ENCODE measurements around the gene PHOX2B. TPM values are rescaled to one million over a fixed set of nuclear protein-coding genes. Genes with fewer than 3 reads are reported as not detected.

The PHOX2B gene
- total RNA-seq, 4 donors from 2014 or later: not detected

DNA sequence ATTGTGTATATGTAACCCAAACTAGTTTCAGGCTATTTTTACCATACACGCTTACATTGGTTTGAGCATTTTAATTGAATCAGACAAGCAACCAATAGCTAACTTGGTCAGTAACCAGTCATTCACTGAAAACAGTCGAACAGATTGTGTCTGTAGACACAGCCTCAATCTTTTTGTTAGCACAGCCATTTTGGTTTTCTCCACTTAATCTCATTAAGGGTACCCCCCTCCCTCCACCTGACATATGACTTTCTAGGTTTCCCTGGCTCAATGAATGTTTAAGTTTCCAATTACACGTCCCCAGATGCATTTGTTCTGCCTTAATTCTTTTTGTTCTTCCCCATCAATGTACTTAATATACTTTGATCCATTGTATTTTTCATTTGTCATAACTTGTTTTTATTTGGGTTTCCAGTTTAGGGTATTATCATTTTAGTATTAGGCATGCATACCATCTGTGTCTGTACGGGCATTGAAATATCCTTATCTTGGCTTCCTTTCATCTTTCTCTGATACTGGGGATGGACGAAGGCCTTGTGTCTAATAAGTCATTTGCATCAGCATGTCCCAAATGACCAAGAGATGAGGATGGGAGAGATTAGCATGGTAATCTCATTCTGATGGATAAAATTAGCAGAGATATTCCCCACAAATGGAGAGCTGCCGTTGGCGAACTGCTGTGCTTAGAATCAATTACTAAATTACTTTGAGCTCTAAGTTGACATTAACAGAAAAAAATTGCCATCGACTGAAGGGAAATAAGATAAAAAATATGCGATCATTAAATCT lies 35.9 kb upstream of the PHOX2B start:
- Histone ChIP-seq H3K36me3 (no peaks in the 10 kb centered on the region), H3K4me1 (no peaks in the 10 kb centered on the region), H3K27me3 (peaks cover 0 to 5% (median 0%) of the 10 kb centered on the region in 3 donors), H3K27ac (no peak overlapping the region), H3K4me3 (no peak overlapping the region), H3K9me3 (no peaks in the 10 kb centered on the region)
- no peak for ATAC-seq
- intact Hi-C loops (cut with DNase I; ENCODE audit: low total_unique reads) (no loop called here), in situ Hi-C loops (cut with MboI; ENCODE audit: low sequenced_read_pairs in 4 of 4) (no loop called here)
- no peak for TF ChIP-seq POLR2A (IDR thresholded peaks at IDR 0.05)
- no peak for DNase-seq

DNA sequence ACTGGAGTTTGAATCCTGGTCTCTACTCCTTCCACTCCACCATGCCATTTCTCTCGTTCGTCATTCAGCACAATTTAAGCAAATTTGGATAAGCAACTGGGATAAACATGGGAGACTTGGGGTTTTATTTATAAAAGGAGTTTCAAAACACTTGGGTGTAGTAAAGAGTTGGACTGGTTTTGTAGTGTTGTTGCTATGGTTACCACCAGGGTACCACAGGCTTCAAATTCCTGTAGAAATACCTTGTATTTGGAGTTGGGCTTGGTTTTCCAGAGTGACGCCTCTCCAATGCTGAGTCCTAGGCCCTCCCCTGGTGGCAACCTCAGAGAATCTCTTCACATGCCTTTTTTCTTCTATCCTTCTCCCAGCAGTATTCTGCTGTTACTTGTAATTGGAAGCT lies 27.9 kb upstream of the PHOX2B start:
- Histone ChIP-seq H3K9me3 (no peaks in the 10 kb centered on the region), H3K27me3 (no peaks in the 10 kb centered on the region), H3K4me1 (no peaks in the 10 kb centered on the region), H3K36me3 (no peaks in the 10 kb centered on the region), H3K27ac (no peak overlapping the region), H3K4me3 (no peak overlapping the region)
- no peak for DNase-seq
- in situ Hi-C loops (cut with MboI; ENCODE audit: low sequenced_read_pairs in 4 of 4): no loop called here
- intact Hi-C loops (cut with DNase I; ENCODE audit: low total_unique reads): no loop called here
- no peak for TF ChIP-seq POLR2A (IDR thresholded peaks at IDR 0.05)
- TF ChIP-seq, protein P1, sequence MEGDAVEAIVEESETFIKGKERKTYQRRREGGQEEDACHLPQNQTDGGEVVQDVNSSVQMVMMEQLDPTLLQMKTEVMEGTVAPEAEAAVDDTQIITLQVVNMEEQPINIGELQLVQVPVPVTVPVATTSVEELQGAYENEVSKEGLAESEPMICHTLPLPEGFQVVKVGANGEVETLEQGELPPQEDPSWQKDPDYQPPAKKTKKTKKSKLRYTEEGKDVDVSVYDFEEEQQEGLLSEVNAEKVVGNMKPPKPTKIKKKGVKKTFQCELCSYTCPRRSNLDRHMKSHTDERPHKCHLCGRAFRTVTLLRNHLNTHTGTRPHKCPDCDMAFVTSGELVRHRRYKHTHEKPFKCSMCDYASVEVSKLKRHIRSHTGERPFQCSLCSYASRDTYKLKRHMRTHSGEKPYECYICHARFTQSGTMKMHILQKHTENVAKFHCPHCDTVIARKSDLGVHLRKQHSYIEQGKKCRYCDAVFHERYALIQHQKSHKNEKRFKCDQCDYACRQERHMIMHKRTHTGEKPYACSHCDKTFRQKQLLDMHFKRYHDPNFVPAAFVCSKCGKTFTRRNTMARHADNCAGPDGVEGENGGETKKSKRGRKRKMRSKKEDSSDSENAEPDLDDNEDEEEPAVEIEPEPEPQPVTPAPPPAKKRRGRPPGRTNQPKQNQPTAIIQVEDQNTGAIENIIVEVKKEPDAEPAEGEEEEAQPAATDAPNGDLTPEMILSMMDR (IDR thresholded peaks at IDR 0.05 in 4 of 5, conservative IDR thresholded peaks at IDR 0.05 in 1 of 5): no peak
- ATAC-seq: no peak

DNA sequence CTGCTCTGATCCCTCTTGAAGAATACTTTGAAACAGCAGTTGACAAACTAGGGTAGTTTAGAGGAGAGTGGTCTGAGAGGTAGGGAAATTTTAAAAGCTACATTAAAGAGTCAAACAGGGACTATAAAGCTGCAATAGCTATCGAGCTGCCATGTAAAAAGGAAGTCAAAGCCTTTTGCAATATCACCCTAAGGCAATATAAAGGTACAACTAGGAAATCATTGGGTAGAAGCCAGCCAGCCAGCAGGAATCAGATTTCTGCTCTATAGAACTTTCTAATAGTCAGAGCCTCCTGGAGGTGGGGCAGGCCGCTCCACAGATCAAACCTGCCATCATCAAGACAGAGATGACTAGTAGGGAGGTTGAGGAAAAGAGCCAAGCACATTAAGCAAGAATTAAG lies 15.2 kb upstream of the PHOX2B start:
- no peak for DNase-seq
- no peaks in the 10 kb centered on the region for H3K36me3 ChIP-seq
- no peak overlapping the region for H3K27ac ChIP-seq
- no peak for ATAC-seq
- H3K9me3 ChIP-seq: no peaks in the 10 kb centered on the region
- intact Hi-C loops (cut with DNase I; ENCODE audit: low total_unique reads) (no loop called here), in situ Hi-C loops (cut with MboI; ENCODE audit: low sequenced_read_pairs in 4 of 4) (no loop called here)
- TF ChIP-seq, protein P1 (IDR thresholded peaks at IDR 0.05 in 4 of 5, conservative IDR thresholded peaks at IDR 0.05 in 1 of 5): no peak
- no peak for TF ChIP-seq POLR2A (IDR thresholded peaks at IDR 0.05)
- H3K4me3 ChIP-seq: no peak overlapping the region
- no peaks in the 10 kb centered on the region for H3K4me1 ChIP-seq
- peaks cover 15 to 30% (median 19%) of the 10 kb centered on the region in 3 donors for H3K27me3 ChIP-seq

DNA sequence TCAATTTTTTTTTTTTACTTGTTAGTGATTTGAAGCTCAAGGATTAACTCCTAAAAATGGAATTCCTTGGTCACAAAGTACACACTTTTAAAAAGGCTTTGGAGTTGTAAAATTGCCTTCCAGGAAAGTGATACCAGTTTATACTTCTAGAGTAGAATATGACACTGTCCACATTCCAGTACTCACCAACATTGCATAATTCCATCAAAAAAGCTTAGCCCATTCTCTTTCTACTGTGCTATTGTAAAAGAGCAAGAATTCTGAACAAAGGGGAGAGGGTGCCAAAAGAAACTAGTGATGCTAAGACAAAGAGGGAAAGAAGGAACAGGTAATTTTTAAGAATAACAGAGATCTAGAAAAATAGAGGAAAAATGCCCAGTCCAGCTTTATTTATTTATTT lies 10.4 kb upstream of the PHOX2B start:
- no peak overlapping the region for H3K4me3 ChIP-seq
- H3K27me3 ChIP-seq: peaks cover 39 to 48% (median 45%) of the 10 kb centered on the region in 3 donors
- in situ Hi-C loops (cut with MboI; ENCODE audit: low sequenced_read_pairs in 4 of 4): no loop called here
- intact Hi-C loops (cut with DNase I; ENCODE audit: low total_unique reads): no loop called here
- DNase-seq (no peak), ATAC-seq (no peak)
- H3K27ac ChIP-seq: no peak overlapping the region
- no peaks in the 10 kb centered on the region for H3K9me3 ChIP-seq
- no peaks in the 10 kb centered on the region for H3K36me3 ChIP-seq
- no peaks in the 10 kb centered on the region for H3K4me1 ChIP-seq
- TF ChIP-seq, protein P1 (IDR thresholded peaks at IDR 0.05 in 4 of 5, conservative IDR thresholded peaks at IDR 0.05 in 1 of 5): no peak

DNA sequence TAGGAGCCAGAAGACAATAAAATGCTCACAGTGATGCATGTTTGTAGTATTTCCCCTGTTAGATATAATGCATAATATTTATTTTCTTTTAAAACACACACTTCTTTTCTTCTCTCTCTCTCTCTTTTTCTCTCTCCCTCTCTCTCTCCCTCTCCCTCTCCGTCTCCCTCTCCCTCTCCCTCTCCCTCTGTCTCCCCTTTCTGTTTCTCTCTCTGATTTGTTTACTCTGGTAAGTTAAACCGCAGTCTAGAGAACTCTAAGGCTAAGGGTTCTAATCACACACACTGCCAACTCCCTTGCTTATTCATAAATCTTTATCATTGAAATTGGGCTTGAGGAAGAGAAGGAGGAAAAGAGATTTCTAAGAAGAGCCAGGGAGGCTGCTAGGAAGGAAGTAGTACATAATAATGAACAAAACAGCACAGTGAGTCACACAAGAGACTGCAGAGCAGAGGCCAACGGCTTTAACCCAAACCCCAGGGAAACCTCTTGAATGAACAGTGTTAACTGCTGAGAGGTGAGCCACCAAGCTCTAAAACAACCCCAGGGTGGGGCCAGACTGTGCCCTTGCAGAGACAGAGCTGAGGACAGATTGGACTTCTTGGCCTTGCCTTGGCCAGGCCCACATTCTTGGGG lies 9.1 kb upstream of the PHOX2B start:
- ATAC-seq (no peak), DNase-seq (no peak)
- Histone ChIP-seq H3K27ac (no peak overlapping the region), H3K36me3 (no peaks in the 10 kb centered on the region), H3K4me3 (no peak overlapping the region), H3K4me1 (no peaks in the 10 kb centered on the region), H3K9me3 (no peaks in the 10 kb centered on the region), H3K27me3 (peaks cover 51 to 59% (median 52%) of the 10 kb centered on the region in 3 donors)
- intact Hi-C loops (cut with DNase I; ENCODE audit: low total_unique reads): no loop called here
- in situ Hi-C loops (cut with MboI; ENCODE audit: low sequenced_read_pairs in 4 of 4): no loop called here
- TF ChIP-seq, protein P1 (IDR thresholded peaks at IDR 0.05 in 4 of 5, conservative IDR thresholded peaks at IDR 0.05 in 1 of 5): no peak
- no peak for TF ChIP-seq POLR2A (IDR thresholded peaks at IDR 0.05)
